ENCODE measurements around the gene TRIM33. TPM values are rescaled to one million over a fixed set of nuclear protein-coding genes. Genes with fewer than 3 reads are reported as not detected.
A peak's percentile ranks its signal among the peaks of the same experiment; 100 is the strongest.

The TRIM33 gene
- total and polyA plus RNA-seq, 12 donors: 3.5 to 28.7 (median 20.0) TPM

- peaks cover 0 to 21% (median 10%) of the 10 kb centered on the region in 9 donors for H3K4me1 ChIP-seq
- no peaks in the 10 kb centered on the region for H3K36me3 ChIP-seq
- 47 to 56% methylated on average over 6 of the region's 6 CpGs for WGBS, 2 donors
- no peaks in the 10 kb centered on the region for H3K9me3 ChIP-seq
- DNase-seq (no peak), ATAC-seq (peak in 2 of 8 donors; percentile 23 to 56)
- H3K27me3 ChIP-seq: no peaks in the 10 kb centered on the region
- intact Hi-C loops (cut with DNase I): loop anchor here in 1 of 10 donors (5.0 kb wide), 1 partner anchor 65 kb away; no protein-coding TSS in a partner anchor
- no peak for TF ChIP-seq CTCF (IDR thresholded peaks at IDR 0.05)
- H3K4me3 ChIP-seq: no peak overlapping the region
- H3K27ac ChIP-seq: no peak overlapping the region
Observed at GRCh38 chr1:114352797-114353196, 158.2 kb downstream of the TRIM33 start.

- H3K4me3 ChIP-seq: no peak overlapping the region
- H3K9me3 ChIP-seq: no peaks in the 10 kb centered on the region
- H3K4me1 ChIP-seq: peaks cover 1 to 34% (median 15%) of the 10 kb centered on the region in 9 donors
- no peak overlapping the region for H3K27ac ChIP-seq
- TF ChIP-seq CTCF (IDR thresholded peaks at IDR 0.05): no peak
- no peak for DNase-seq
- WGBS, 2 donors: 93 to 95% methylated on average over 10 of the region's 10 CpGs
- no peaks in the 10 kb centered on the region for H3K27me3 ChIP-seq
- ATAC-seq: no peak
- intact Hi-C loops (cut with DNase I): loop anchor here in 1 of 10 donors (5.0 kb wide), 1 partner anchor 66 kb away; no protein-coding TSS in a partner anchor
- no peaks in the 10 kb centered on the region for H3K36me3 ChIP-seq
Observed at GRCh38 chr1:114350731-114351445, 160.1 kb downstream of the TRIM33 start.

- H3K27ac ChIP-seq: no peak overlapping the region
- intact Hi-C loops (cut with DNase I): loop anchor here in 9 of 10 donors (5.0 to 10.0 kb wide), 9 partner anchors 67 to 407 kb away; partner anchors contain the start of genes TRIM33 (in 2 of the 9), CSDE1 (in 1 of the 9) and DENND2C (in 1 of the 9)
- DNase-seq (no peak), ATAC-seq (no peak)
- H3K27me3 ChIP-seq: no peaks in the 10 kb centered on the region
- H3K4me3 ChIP-seq: no peak overlapping the region
- no peaks in the 10 kb centered on the region for H3K36me3 ChIP-seq
- 86 to 89% methylated on average over 14 of the region's 14 CpGs for WGBS, 2 donors
- no peak for TF ChIP-seq CTCF (IDR thresholded peaks at IDR 0.05)
- peaks cover 3 to 39% (median 18%) of the 10 kb centered on the region in 9 donors for H3K4me1 ChIP-seq
- H3K9me3 ChIP-seq: no peaks in the 10 kb centered on the region
Observed at GRCh38 chr1:114349891-114350605, 161.0 kb downstream of the TRIM33 start.

- ATAC-seq: peak in 4 of 8 donors; percentile 42 to 54 (median 46)
- peaks cover 2 to 21% (median 9%) of the 10 kb centered on the region in 9 donors for H3K4me1 ChIP-seq
- H3K27me3 ChIP-seq: no peaks in the 10 kb centered on the region
- TF ChIP-seq CTCF (IDR thresholded peaks at IDR 0.05): no peak
- intact Hi-C loops (cut with DNase I): loop anchor here (2.0 to 10.0 kb wide), 10 partner anchors 77 to 410 kb away; partner anchors contain the start of genes TRIM33 (in 2 of the 10), CSDE1 (in 1 of the 10) and DENND2C (in 1 of the 10)
- H3K4me3 ChIP-seq: no peak overlapping the region
- H3K36me3 ChIP-seq: no peaks in the 10 kb centered on the region
- H3K27ac ChIP-seq: no peak overlapping the region
- WGBS, 2 donors: 72 to 80% methylated on average over 9 of the region's 9 CpGs
- H3K9me3 ChIP-seq: no peaks in the 10 kb centered on the region
- no peak for DNase-seq
Observed at GRCh38 chr1:114347431-114348209, 163.4 kb downstream of the TRIM33 start.
